Left ventricle myocardium inferior (tissue), 1 donor: ENCODE measurements around the gene STXBP2. TPM values are rescaled to one million over a fixed set of nuclear protein-coding genes. Genes with fewer than 3 reads are reported as not detected.

Experiments
- DNase-seq: peaks from one replicate; pipeline ENCODE4 v3.0.0-alpha.2; 2020
- H3K27ac ChIP-seq: fragments of 200-600 bp; replicated peaks from 2 replicates; pipeline ENCODE4 v1.8.0; 2021
- H3K27me3 ChIP-seq: fragments of 200-600 bp; 2 replicates; pipeline ENCODE4 v1.8.0; 2021; ENCODE audit warnings: low read depth
- H3K36me3 ChIP-seq: fragments of 200-600 bp; 2 replicates; pipeline ENCODE4 v1.8.0; 2021
- H3K4me1 ChIP-seq: fragments of 200-600 bp; 2 replicates; pipeline ENCODE4 v1.8.0; 2021
- H3K4me3 ChIP-seq: fragments of 200-600 bp; 2 replicates; pipeline ENCODE4 v1.8.0; 2021; ENCODE audit warnings: mild to moderate bottlenecking, moderate library complexity
- H3K9me3 ChIP-seq: fragments of 200-600 bp; replicated peaks from 2 replicates; pipeline ENCODE4 v1.8.0; 2021
- intact Hi-C: fragments of 100-400 bp; cut with micrococcal nuclease; formaldehyde crosslinking; loops from one replicate; pipeline ENCODE4 v1.11.0; 2022
- total RNA-seq: library from RNA; stranded (reverse); fragmentation: NEBNext Ultra II Directional; extraction: Animal tissue kit (Norgen Biotek cat#: 25700); gene quantifications from one replicate; pipeline ENCODE4 v1.2.1, GENCODE V29; 2021
- TF ChIP-seq, protein P1 (sequence below): fragments of 200-600 bp; IDR thresholded peaks from 2 replicates; pipeline ENCODE4 v1.8.0; 2021; ENCODE audit warnings: antibody characterized with exemption, mild to moderate bottlenecking, borderline replicate concordance
- donor health status: DM: no; HTN: yes; CAD: no; lungs with severe emphysema.

The STXBP2 gene
- total RNA-seq, 1 donor from 2014 or later = 4.5 TPM

- H3K4me3 ChIP-seq = no peak overlapping the region
- H3K4me1 ChIP-seq = no peaks in the 10 kb centered on the region
- intact Hi-C loops = no loop called here
- no peak for DNase-seq
- H3K9me3 ChIP-seq = no peaks in the 10 kb centered on the region
- peaks cover 12% of the 10 kb centered on the region for H3K27me3 ChIP-seq
- no peak overlapping the region for H3K27ac ChIP-seq
- TF ChIP-seq, protein P1, sequence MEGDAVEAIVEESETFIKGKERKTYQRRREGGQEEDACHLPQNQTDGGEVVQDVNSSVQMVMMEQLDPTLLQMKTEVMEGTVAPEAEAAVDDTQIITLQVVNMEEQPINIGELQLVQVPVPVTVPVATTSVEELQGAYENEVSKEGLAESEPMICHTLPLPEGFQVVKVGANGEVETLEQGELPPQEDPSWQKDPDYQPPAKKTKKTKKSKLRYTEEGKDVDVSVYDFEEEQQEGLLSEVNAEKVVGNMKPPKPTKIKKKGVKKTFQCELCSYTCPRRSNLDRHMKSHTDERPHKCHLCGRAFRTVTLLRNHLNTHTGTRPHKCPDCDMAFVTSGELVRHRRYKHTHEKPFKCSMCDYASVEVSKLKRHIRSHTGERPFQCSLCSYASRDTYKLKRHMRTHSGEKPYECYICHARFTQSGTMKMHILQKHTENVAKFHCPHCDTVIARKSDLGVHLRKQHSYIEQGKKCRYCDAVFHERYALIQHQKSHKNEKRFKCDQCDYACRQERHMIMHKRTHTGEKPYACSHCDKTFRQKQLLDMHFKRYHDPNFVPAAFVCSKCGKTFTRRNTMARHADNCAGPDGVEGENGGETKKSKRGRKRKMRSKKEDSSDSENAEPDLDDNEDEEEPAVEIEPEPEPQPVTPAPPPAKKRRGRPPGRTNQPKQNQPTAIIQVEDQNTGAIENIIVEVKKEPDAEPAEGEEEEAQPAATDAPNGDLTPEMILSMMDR = no peak
- H3K36me3 ChIP-seq = no peaks in the 10 kb centered on the region
These were observed 26.2 kb upstream of the STXBP2 start for GRCh38 chr19:7610491-7611240.

DNA sequence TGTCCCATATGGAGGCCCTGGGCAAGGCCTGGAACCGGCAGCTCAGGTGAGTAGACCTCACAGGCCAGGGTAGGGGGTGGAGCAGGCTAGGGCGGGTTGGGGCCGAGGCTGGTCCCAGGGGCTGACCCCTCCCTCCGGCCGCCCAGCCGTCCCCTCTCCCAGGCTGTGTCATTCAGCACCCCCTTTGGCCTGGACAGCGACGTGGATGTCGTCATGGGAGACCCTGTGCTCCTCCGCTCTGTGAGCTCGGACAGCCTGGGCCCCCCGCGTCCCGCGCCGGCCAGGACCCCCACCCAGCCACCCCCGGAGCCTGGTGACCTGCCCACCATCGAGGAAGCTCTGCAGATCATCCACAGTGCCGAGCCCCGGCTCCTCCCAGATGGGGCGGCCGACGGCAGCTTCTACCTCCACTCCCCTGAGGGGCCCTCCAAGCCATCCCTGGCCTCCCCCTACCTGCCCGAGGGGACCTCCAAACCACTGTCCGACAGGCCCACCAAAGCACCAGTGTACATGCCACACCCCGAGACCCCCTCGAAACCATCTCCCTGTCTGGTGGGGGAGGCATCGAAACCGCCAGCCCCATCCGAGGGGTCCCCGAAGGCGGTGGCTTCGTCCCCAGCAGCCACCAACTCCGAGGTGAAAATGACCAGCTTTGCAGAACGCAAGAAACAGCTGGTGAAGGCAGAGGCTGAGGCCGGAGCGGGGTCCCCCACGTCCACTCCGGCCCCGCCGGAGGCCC, 25.2 kb upstream of the STXBP2 start:
- no peak overlapping the region for H3K4me3 ChIP-seq
- H3K27me3 ChIP-seq = peaks cover 7% of the 10 kb centered on the region
- no peaks in the 10 kb centered on the region for H3K9me3 ChIP-seq
- no peaks in the 10 kb centered on the region for H3K36me3 ChIP-seq
- H3K4me1 ChIP-seq = no peaks in the 10 kb centered on the region
- TF ChIP-seq, protein P1 = no peak
- H3K27ac ChIP-seq = no peak overlapping the region
- DNase-seq = no peak
- intact Hi-C loops = no loop called here

DNA sequence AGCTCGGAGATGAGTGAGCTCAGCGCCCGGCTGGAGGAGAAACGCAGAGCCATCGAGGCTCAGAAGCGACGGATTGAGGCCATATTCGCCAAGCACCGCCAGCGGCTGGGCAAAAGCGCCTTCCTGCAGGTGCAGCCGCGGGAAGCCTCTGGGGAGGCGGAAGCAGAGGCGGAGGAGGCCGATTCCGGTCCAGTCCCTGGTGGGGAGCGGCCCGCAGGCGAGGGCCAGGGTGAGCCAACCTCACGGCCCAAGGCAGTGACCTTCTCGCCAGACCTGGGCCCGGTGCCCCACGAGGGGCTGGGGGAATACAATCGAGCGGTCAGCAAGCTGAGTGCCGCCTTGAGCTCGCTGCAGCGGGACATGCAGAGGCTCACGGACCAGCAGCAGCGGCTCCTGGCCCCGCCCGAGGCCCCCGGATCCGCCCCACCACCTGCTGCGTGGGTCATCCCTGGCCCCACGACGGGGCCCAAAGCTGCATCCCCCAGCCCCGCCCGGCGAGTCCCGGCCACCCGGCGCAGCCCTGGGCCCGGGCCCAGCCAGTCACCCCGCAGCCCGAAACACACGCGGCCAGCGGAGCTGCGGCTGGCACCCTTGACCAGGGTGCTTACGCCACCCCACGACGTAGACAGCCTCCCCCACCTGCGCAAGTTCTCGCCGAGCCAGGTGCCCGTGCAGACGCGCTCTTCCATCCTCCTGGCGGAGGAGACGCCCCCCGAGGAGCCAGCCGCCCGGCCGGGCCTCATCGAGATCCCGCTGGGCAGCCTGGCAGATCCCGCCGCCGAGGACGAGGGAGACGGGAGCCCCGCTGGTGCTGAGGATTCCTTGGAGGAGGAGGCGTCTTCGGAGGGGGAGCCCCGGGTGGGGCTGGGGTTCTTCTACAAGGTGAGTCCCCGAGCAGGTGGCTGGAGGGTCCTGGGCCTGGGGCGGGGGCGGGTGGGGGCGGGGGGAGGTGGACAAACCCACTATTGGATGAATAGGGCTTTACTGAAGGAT, 24.3 kb upstream of the STXBP2 start:
- intact Hi-C loops = no loop called here

DNA sequence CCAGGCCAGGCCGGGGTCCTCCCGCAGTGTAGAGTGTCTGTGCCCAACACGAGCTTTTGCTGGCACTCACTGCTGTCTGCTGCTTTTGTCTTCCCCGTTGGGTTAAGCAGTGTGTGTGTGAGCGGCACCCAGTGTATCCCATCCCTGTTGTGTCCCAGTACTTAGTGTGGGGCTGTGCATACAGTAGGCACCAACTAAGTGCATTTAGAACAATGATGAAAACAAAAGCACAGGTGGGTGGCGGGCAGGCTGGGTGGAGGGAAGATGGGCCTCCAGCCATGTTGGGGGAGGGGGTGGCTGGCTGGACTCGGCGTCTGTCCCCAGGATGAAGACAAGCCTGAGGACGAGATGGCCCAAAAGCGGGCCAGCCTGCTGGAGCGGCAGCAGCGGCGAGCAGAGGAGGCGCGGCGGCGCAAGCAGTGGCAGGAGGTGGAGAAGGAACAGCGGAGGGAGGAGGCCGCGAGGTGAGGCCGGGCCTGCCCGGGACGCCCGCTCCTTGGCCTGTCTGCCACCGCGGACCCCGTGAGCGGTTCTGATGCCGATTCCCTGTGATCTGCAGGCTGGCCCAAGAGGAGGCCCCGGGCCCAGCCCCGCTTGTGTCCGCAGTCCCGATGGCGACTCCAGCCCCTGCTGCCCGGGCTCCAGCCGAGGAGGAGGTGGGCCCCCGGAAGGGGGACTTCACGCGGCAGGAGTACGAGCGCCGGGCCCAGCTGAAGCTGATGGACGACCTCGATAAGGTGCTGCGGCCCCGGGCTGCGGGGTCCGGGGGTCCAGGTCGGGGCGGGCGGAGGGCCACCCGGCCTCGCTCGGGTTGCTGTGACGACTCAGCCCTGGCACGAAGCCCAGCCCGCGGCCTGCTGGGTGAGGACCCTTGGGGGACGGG, 21.8 kb upstream of the STXBP2 start:
- DNase-seq = no peak
- H3K9me3 ChIP-seq = no peaks in the 10 kb centered on the region
- H3K4me1 ChIP-seq = peaks cover 17% of the 10 kb centered on the region
- H3K27me3 ChIP-seq = no peaks in the 10 kb centered on the region
- no peak overlapping the region for H3K27ac ChIP-seq
- no peak overlapping the region for H3K4me3 ChIP-seq
- intact Hi-C loops = no loop called here
- TF ChIP-seq, protein P1 = no peak
- H3K36me3 ChIP-seq = peaks cover 12% of the 10 kb centered on the region

More for the DNA sequence above, 24.3 kb upstream of the STXBP2 start:
- TF ChIP-seq, protein P1 = no peak
- no peaks in the 10 kb centered on the region for H3K9me3 ChIP-seq
- no peak for DNase-seq
- H3K27ac ChIP-seq = no peak overlapping the region
- no peaks in the 10 kb centered on the region for H3K27me3 ChIP-seq
- H3K36me3 ChIP-seq = no peaks in the 10 kb centered on the region
- H3K4me3 ChIP-seq = no peak overlapping the region
- no peaks in the 10 kb centered on the region for H3K4me1 ChIP-seq
